AG04450 (cell line): Measurements from ENCODE around the gene STK33. TPM values are rescaled to one million over a fixed set of nuclear protein-coding genes. Genes with fewer than 3 reads are reported as not detected.

ENCODE experiments used
- CTCF ChIA-PET: fragments of 300-600, 350-600 bp; formaldehyde crosslinking; extraction: SDS; loops from one replicate; lab custom pipeline; 2022; ENCODE audit warnings: antibody characterized with exemption, inconsistent platforms; lab: Charles Lee
- POLR2A ChIA-PET: fragments of 350-600 bp; formaldehyde crosslinking; extraction: SDS; loops from one replicate; lab custom pipeline; 2021; ENCODE audit warnings: antibody characterized with exemption, inconsistent platforms; lab: Yijun Ruan, JAX
- DNase-seq: peaks from one replicate; pipeline ENCODE4 v3.0.0-alpha.2; 2011; ENCODE audit warnings: low read depth, low spot score
- H3K27ac ChIP-seq: one replicate; pipeline ENCODE4 v1.5.1; 2012; ENCODE audit warnings: low read depth, low read length, control low read depth
- H3K27me3 ChIP-seq: one replicate; pipeline ENCODE4 v1.6.0; 2012; ENCODE audit warnings: low read length; ENCODE audit not compliant: control insufficient read depth, insufficient read depth
- H3K4me3 ChIP-seq: 2 replicates; pipeline ENCODE4 v1.5.1; 2011; ENCODE audit warnings: mild to moderate bottlenecking, low read depth, low read length, control low read depth
- H3K9me3 ChIP-seq: 2 replicates; pipeline ENCODE4 v1.5.1; 2012; ENCODE audit warnings: low read length; ENCODE audit not compliant: control insufficient read depth, insufficient read depth
- CTCF ChIP-seq: IDR thresholded peaks from 2 replicates; pipeline ENCODE4 v1.5.1; 2011; ENCODE audit warnings: low read depth, low read length, control low read depth, inconsistent platforms
- polyA plus RNA-seq: library from polyadenylated mRNA; depleted of rRNA; stranded (reverse); fragments of >200 nt; gene quantifications from 2 replicates; pipeline ENCODE4 v1.2.3, GENCODE V29; 2011

The STK33 gene
- polyA plus RNA-seq, 1 experiment = 8.3 TPM

- CTCF ChIA-PET = interaction anchor here (1.1 kb wide), 2 partner anchors 8 to 9 kb away, joined by 3 read pairs; no protein-coding TSS in a partner anchor
- H3K4me3 ChIP-seq = no peak overlapping the region
- no peaks in the 10 kb centered on the region for H3K27me3 ChIP-seq
- no peak overlapping the region for H3K27ac ChIP-seq
- POLR2A ChIA-PET = no interaction called here
- no peak for TF ChIP-seq CTCF
- no peak for DNase-seq
- H3K9me3 ChIP-seq = no peaks in the 10 kb centered on the region
Measured at GRCh38 chr11:8558436-8558835, 35.6 kb downstream of the STK33 start.

GRCh38 chr11:8545698-8546366, 48.2 kb downstream of the STK33 start:
- Histone ChIP-seq H3K27me3 (no peaks in the 10 kb centered on the region), H3K4me3 (no peak overlapping the region), H3K27ac (no peak overlapping the region), H3K9me3 (no peaks in the 10 kb centered on the region)
- CTCF ChIA-PET = interaction anchor here (1.3 kb wide), 1 partner anchor 22 kb away, joined by 3 read pairs; no protein-coding TSS in a partner anchor
- TF ChIP-seq CTCF = no peak
- POLR2A ChIA-PET = no interaction called here
- DNase-seq = no peak

- H3K9me3 ChIP-seq = no peaks in the 10 kb centered on the region
- H3K4me3 ChIP-seq = no peak overlapping the region
- H3K27ac ChIP-seq = no peak overlapping the region
- ChIA-PET POLR2A (no interaction called here), CTCF (no interaction called here)
- no peak for TF ChIP-seq CTCF
- no peaks in the 10 kb centered on the region for H3K27me3 ChIP-seq
- DNase-seq = no peak
Measured at GRCh38 chr11:8544807-8545206, 49.2 kb downstream of the STK33 start.

GRCh38 chr11:8543278-8543677, 50.8 kb downstream of the STK33 start:
- no peaks in the 10 kb centered on the region for H3K27me3 ChIP-seq
- TF ChIP-seq CTCF = no peak
- no peak overlapping the region for H3K27ac ChIP-seq
- no peaks in the 10 kb centered on the region for H3K9me3 ChIP-seq
- ChIA-PET POLR2A (no interaction called here), CTCF (no interaction called here)
- H3K4me3 ChIP-seq = no peak overlapping the region
- DNase-seq = no peak

GRCh38 chr11:8541448-8541847, 52.6 kb downstream of the STK33 start:
- no peaks in the 10 kb centered on the region for H3K9me3 ChIP-seq
- TF ChIP-seq CTCF = no peak
- CTCF ChIA-PET = no interaction called here
- POLR2A ChIA-PET = no interaction called here
- H3K4me3 ChIP-seq = no peak overlapping the region
- no peak for DNase-seq
- no peak overlapping the region for H3K27ac ChIP-seq
- H3K27me3 ChIP-seq = no peaks in the 10 kb centered on the region
